Prostate gland (tissue), 2 donors: ENCODE measurements around the gene RIF1. TPM values are rescaled to one million over a fixed set of nuclear protein-coding genes. Genes with fewer than 3 reads are reported as not detected.

Source experiments
- DNase-seq: peaks from one replicate; pipeline ENCODE4 v3.0.0-alpha.2; 2019; ENCODE audit warnings: low spot score
- H3K27ac ChIP-seq, 2 donors: fragments of 200-600 bp; sonication (generic); 2 replicates each; pipeline ENCODE4 v1.5.1; 2017 to 2019
- H3K27me3 ChIP-seq: fragments of 200-600 bp; sonication (generic); replicated peaks from 2 replicates; pipeline ENCODE4 v1.5.1; 2019; ENCODE audit not compliant: insufficient read depth
- H3K36me3 ChIP-seq, 2 donors: fragments of 200-600 bp; sonication (generic); 1 replicate in 1 of 2; 2 replicates in 1 of 2; pipeline versions ENCODE4 v1.5.1 to v1.8.1; 2017 to 2019
- H3K4me1 ChIP-seq: fragments of 200-600 bp; sonication (generic); replicated peaks from 2 replicates; pipeline ENCODE4 v1.5.1; 2019
- H3K4me3 ChIP-seq, 2 donors: fragments of 200-600 bp; sonication (generic); 2 replicates each; pipeline ENCODE4 v1.5.1; 2017 to 2019
- H3K9me3 ChIP-seq: fragments of 200-600 bp; sonication (generic); 2 replicates; pipeline ENCODE4 v1.5.1; 2017
- POLR2A ChIP-seq: fragments of 450-650 bp; IDR thresholded peaks from one replicate; pipeline ENCODE4 v1.6.1; 2016; ENCODE audit warnings: antibody characterized with exemption, mild to moderate bottlenecking
- POLR2AphosphoS5 ChIP-seq: sonication (generic); formaldehyde crosslinking; IDR thresholded peaks from one replicate; pipeline ENCODE4 v1.6.1; 2017; ENCODE audit warnings: antibody characterized with exemption
- WGBS: methylation state at CpG from one replicate; pipeline ENCODE4 v1.1.5; 2018; 5-methylcytosine and 5-hydroxymethylcytosine counted together
- intact Hi-C: fragments of 100-400 bp; cut with DNase I; formaldehyde crosslinking; loops from one replicate; pipeline ENCODE4 v1.14.2; 2022
- total RNA-seq, 2 donors: library from RNA; depleted of rRNA; stranded (reverse); fragments of >200 nt; gene quantifications; one replicate each; pipeline ENCODE4 v1.1.0, GENCODE V29; 2016
- TF ChIP-seq, protein P1 (sequence below), 4 experiments: fragments of 200-600 bp in 2 of 4; fragments of 450-650 bp in 2 of 4; sonication (generic) in 2 of 4; IDR thresholded peaks; 1 replicate in 3 of 4; 2 replicates in 1 of 4; pipeline ENCODE4 v1.5.1; 2016 to 2019; ENCODE audit warnings: antibody characterized with exemption in 4 of 4, mild to moderate bottlenecking in 2 of 4, moderate library complexity in 2 of 4

Gene RIF1
- total RNA-seq, 2 donors from 2014 or later: 28.1 to 38.2 TPM

DNA sequence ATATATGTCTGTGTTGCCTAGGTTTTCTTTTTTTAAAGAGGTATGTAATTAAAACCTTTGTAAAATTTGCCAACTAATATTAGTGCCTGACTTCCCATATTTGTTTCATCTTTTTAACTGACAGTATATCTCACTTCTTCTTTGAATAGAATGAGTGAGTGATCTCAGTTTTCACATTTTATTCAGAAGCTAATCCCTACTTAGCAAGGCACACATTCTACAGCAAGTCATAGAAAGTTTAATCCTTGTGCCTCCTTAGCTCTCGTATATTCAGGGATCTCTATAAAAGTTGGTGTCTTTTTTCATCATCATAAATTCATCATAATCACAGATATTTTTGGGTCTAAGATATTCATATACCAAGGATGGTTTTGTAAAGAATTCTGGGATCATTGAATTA lies 66.6 kb downstream of the RIF1 start:
- DNase-seq: no peak
- no peak overlapping the region for H3K27ac ChIP-seq
- intact Hi-C loops: no loop called here
- 71% methylated on average over 1 of the region's 1 CpG for WGBS
- TF ChIP-seq, protein P1, sequence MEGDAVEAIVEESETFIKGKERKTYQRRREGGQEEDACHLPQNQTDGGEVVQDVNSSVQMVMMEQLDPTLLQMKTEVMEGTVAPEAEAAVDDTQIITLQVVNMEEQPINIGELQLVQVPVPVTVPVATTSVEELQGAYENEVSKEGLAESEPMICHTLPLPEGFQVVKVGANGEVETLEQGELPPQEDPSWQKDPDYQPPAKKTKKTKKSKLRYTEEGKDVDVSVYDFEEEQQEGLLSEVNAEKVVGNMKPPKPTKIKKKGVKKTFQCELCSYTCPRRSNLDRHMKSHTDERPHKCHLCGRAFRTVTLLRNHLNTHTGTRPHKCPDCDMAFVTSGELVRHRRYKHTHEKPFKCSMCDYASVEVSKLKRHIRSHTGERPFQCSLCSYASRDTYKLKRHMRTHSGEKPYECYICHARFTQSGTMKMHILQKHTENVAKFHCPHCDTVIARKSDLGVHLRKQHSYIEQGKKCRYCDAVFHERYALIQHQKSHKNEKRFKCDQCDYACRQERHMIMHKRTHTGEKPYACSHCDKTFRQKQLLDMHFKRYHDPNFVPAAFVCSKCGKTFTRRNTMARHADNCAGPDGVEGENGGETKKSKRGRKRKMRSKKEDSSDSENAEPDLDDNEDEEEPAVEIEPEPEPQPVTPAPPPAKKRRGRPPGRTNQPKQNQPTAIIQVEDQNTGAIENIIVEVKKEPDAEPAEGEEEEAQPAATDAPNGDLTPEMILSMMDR (IDR thresholded peaks at IDR 0.05): no peak
- TF ChIP-seq POLR2A (no peak), POLR2AphosphoS5 (no peak)
- no peaks in the 10 kb centered on the region for H3K9me3 ChIP-seq
- no peaks in the 10 kb centered on the region for H3K36me3 ChIP-seq
- H3K27me3 ChIP-seq: no peaks in the 10 kb centered on the region
- H3K4me1 ChIP-seq: no peaks in the 10 kb centered on the region
- no peak overlapping the region for H3K4me3 ChIP-seq

DNA sequence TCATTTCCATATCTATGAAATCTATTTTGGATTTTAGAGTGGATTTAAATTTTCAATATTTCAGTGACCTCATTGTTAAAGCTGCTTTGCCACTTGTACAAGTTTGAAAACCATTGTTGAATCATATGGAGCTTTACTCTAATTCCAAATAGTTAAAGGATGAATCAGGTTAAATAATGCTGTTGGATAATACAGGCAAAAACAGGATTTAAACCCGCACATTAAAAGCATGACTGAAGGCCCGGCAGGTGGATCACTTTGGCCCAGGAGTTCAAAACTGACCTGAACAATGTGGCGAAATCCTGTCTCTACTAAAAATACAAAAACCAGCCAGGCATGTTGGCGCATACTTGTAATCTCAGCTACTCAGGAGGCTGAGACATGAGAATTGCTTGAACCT lies 68.3 kb downstream of the RIF1 start:
- TF ChIP-seq, protein P1 (IDR thresholded peaks at IDR 0.05): no peak
- TF ChIP-seq POLR2AphosphoS5: no peak
- no peak for TF ChIP-seq POLR2A
- no peak for DNase-seq
- H3K4me3 ChIP-seq: no peak overlapping the region
- H3K9me3 ChIP-seq: no peaks in the 10 kb centered on the region
- no peak overlapping the region for H3K27ac ChIP-seq
- H3K36me3 ChIP-seq: no peaks in the 10 kb centered on the region
- 94% methylated on average over 4 of the region's 4 CpGs for WGBS
- H3K27me3 ChIP-seq: no peaks in the 10 kb centered on the region
- no peaks in the 10 kb centered on the region for H3K4me1 ChIP-seq
- intact Hi-C loops: no loop called here

DNA sequence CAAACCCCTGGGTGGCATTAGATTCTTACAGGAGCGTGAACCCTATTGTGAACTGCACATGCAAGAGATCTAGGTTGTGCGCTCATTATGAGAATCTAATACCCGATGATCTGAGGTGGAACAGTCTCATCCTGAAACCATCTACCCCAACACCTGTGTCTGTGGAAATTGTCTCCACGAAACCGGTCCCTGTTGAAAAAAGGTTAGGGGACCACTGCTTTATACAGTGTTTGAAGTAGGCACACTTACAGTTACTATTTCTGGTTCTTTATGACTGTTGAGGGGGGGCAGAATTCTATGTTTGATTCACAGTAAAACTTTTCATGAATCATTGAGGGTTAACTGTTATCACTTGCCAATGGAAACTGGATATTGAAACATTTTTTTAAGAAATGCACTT lies 72.0 kb downstream of the RIF1 start:
- no peak for TF ChIP-seq POLR2AphosphoS5
- TF ChIP-seq POLR2A: no peak
- TF ChIP-seq, protein P1 (IDR thresholded peaks at IDR 0.05): no peak
- WGBS: 93% methylated on average over 5 of the region's 5 CpGs
- intact Hi-C loops: no loop called here
- no peak overlapping the region for H3K27ac ChIP-seq
- H3K27me3 ChIP-seq: no peaks in the 10 kb centered on the region
- no peak overlapping the region for H3K4me3 ChIP-seq
- no peaks in the 10 kb centered on the region for H3K4me1 ChIP-seq
- no peaks in the 10 kb centered on the region for H3K9me3 ChIP-seq
- no peak for DNase-seq
- no peaks in the 10 kb centered on the region for H3K36me3 ChIP-seq

DNA sequence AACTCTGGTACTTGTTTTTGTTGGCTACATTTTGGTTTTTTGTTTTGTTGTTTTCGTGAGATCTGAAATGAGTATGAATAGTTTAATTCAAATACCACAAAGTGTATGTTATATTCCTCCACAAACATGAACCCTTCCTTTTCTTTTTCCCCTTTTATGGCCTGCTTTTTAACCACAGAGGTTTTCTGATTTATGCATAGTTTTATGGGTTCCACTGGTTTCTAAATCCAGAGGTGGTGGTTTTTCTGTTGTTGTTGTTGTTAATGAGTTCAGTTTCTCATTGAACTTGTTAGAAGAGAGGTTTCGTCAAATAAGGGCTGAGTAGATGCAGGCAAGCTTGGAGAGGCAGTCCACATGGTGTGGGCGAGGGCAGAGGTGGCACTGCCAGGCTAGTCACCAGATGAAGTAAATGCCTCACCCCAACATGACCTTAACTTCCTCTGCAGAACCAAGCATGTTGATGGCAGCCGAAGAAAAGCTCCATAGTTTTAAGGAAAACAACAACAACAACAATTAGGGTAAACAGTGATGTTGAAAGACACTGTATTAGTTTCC lies 72.5 kb downstream of the RIF1 start:
- H3K4me1 ChIP-seq: no peaks in the 10 kb centered on the region
- H3K9me3 ChIP-seq: no peaks in the 10 kb centered on the region
- DNase-seq: no peak
- intact Hi-C loops: no loop called here
- no peak overlapping the region for H3K27ac ChIP-seq
- H3K36me3 ChIP-seq: no peaks in the 10 kb centered on the region
- WGBS: 96% methylated on average over 4 of the region's 4 CpGs
- H3K27me3 ChIP-seq: no peaks in the 10 kb centered on the region
- TF ChIP-seq, protein P1 (IDR thresholded peaks at IDR 0.05): no peak
- TF ChIP-seq POLR2AphosphoS5: no peak
- no peak for TF ChIP-seq POLR2A
- no peak overlapping the region for H3K4me3 ChIP-seq

DNA sequence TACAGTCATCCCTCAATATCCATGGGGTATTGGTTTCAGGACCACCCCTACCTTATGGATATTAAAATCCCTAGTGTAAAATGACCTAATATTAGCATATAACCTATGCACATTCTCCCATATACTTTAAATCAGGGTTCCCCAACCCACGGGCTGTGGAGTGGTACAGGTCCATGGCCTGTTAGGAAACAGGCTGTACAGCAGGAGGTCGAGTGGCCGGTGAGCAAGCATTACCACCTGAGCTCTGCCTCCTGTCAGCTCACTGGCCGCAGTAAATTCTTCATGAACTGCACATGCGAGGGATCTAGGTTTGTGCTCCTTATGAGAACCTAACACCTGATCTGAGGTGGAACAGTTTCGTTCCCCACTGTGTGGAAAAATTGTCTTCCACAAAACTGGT lies 73.8 kb downstream of the RIF1 start:
- Histone ChIP-seq H3K4me1 (no peaks in the 10 kb centered on the region), H3K27me3 (no peaks in the 10 kb centered on the region), H3K27ac (no peak overlapping the region), H3K9me3 (no peaks in the 10 kb centered on the region), H3K36me3 (no peaks in the 10 kb centered on the region), H3K4me3 (no peak overlapping the region)
- TF ChIP-seq POLR2AphosphoS5: no peak
- TF ChIP-seq, protein P1 (IDR thresholded peaks at IDR 0.05): no peak
- TF ChIP-seq POLR2A: no peak
- DNase-seq: no peak
- 73% methylated on average over 6 of the region's 6 CpGs for WGBS
- intact Hi-C loops: no loop called here
